Measurements from ENCODE around the gene MCM6.
A peak's percentile ranks its signal among the peaks of the same experiment; 100 is the strongest.

The MCM6 gene

DNA sequence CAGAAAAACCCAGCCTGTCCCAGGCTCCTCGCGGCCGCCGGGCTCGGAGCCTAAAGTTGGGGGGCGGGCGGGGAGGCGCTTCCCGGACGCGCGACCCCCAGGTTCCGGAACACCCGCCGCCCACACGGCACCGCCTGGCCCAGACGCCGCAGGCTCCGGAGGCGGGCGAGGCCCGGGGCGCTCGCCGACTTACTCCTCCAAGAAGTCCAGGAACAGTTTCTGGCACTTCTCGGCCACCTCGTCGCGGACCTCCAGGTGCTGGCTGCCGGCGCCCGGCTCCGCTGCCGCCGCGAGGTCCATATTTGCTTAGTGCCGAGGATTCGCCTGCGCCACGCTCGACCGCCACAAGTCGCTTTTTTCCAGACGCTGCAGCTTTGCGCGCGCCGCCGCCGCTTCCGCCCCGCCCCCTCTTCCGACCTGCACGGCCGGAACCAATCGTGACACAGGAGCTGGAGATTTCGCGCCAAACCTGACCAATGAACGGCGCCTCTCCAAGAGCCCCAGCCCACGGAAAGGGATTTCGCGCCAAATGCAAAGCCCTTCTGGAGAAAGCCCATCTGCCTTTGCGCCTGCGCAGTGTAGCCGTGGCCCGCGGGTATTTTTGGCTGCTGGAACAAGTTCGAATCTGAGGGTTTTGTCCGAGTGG is at the start of gene MCM6:
TSS of gene MCM6 (minus strand) at position 378 of the 646 bp plus-strand sequence. CDS start at position 300, 78 bp downstream.
- Histone ChIP-seq H3K27me3 (replicated peaks; ENCODE audit: control insufficient read depth, insufficient read depth, low read length) (no peaks in the 10 kb centered on the region), H3K36me3 (ENCODE audit: control insufficient read depth, insufficient read depth, low read length) (no peaks in the 10 kb centered on the region; the same call in 1 of the 2 replicates), H3K4me3 (replicated peaks; ENCODE audit: low read depth, low read length) (peak within 1 kb of the TSS; percentile 76)
- DNase-seq (ENCODE audit: extremely low read depth, insufficient read length) = peak; percentile 98
- TF ChIP-seq, protein P1, sequence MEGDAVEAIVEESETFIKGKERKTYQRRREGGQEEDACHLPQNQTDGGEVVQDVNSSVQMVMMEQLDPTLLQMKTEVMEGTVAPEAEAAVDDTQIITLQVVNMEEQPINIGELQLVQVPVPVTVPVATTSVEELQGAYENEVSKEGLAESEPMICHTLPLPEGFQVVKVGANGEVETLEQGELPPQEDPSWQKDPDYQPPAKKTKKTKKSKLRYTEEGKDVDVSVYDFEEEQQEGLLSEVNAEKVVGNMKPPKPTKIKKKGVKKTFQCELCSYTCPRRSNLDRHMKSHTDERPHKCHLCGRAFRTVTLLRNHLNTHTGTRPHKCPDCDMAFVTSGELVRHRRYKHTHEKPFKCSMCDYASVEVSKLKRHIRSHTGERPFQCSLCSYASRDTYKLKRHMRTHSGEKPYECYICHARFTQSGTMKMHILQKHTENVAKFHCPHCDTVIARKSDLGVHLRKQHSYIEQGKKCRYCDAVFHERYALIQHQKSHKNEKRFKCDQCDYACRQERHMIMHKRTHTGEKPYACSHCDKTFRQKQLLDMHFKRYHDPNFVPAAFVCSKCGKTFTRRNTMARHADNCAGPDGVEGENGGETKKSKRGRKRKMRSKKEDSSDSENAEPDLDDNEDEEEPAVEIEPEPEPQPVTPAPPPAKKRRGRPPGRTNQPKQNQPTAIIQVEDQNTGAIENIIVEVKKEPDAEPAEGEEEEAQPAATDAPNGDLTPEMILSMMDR (IDR thresholded peaks at IDR 0.05; ENCODE audit: insufficient read depth, low read length, poor library complexity, severe bottlenecking) = no peak

DNA sequence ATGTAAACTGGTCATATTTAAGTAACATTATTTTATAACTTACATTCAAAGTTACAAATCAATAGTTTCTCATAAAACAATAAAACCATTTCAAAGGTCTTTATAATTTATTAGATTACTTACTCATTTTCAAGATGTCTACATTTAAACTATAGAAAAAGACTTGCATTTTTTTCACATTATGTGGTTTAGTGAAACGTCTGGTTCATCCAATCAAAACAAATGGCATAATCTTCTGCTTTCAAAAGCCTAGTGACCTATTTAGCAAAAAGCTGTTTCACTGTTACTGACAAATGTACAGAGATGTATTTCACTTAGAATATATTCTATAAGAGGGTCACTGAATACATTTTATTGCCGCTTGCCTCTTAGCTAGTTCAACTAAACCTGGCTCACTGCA is 49.3 kb upstream of the MCM6 start:
- Histone ChIP-seq H3K4me3 (replicated peaks; ENCODE audit: low read depth, low read length) (no peak overlapping the region), H3K27me3 (replicated peaks; ENCODE audit: control insufficient read depth, insufficient read depth, low read length) (no peaks in the 10 kb centered on the region), H3K36me3 (ENCODE audit: control insufficient read depth, insufficient read depth, low read length) (peaks cover 4% of the 10 kb centered on the region)
- no peak for DNase-seq (ENCODE audit: extremely low read depth, insufficient read length)
- TF ChIP-seq, protein P1 (IDR thresholded peaks at IDR 0.05; ENCODE audit: insufficient read depth, low read length, poor library complexity, severe bottlenecking) = no peak

DNA sequence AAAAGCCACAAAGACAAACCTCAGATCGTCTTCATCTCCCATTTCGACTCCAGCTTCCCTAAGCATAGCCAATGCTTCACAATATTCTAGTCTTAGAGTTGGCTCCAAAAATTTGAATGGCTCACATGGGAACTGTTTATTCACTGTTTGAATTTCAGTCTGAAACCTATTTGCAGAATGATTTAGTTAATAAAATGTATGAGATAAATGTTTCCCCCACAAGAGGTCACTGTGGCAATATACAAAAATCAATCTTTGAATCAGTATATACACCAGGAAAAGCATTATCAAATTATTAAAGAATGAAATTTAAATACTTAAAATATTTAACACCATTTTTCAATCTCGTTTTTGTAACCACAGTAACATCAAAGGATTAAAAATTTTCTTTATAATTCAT is 40.0 kb upstream of the MCM6 start:
- TF ChIP-seq, protein P1 (IDR thresholded peaks at IDR 0.05; ENCODE audit: insufficient read depth, low read length, poor library complexity, severe bottlenecking) = peak; percentile 30
- peak; percentile 8 for DNase-seq (ENCODE audit: extremely low read depth, insufficient read length)
- Histone ChIP-seq H3K4me3 (replicated peaks; ENCODE audit: low read depth, low read length) (no peak overlapping the region), H3K36me3 (ENCODE audit: control insufficient read depth, insufficient read depth, low read length) (peaks cover 2% of the 10 kb centered on the region; the same call in 1 of the 2 replicates), H3K27me3 (replicated peaks; ENCODE audit: control insufficient read depth, insufficient read depth, low read length) (no peaks in the 10 kb centered on the region)

DNA sequence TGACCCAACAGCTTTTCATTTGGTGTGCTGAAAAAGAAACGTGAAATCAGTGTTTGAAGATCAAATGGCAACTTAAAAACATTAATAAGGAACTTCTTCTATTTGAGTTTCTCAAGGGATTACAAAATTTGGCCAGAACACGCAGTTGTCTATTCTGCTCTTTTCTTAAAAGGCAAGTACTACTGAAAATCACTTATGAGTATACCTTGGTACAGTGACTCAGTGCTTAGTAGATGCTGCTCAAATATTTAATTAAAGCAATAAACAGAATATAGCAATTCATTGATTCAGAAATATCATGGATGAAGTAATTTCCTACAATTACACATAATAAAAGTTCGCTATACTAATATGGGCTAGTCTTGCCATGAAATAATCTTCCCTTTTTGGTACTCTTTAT is 38.2 kb upstream of the MCM6 start:
- H3K36me3 ChIP-seq (ENCODE audit: control insufficient read depth, insufficient read depth, low read length) = no peaks in the 10 kb centered on the region; the same call in none of the 2 replicates
- TF ChIP-seq, protein P1 (IDR thresholded peaks at IDR 0.05; ENCODE audit: insufficient read depth, low read length, poor library complexity, severe bottlenecking) = no peak
- DNase-seq (ENCODE audit: extremely low read depth, insufficient read length) = no peak
- no peak overlapping the region for H3K4me3 ChIP-seq (replicated peaks; ENCODE audit: low read depth, low read length)
- H3K27me3 ChIP-seq (replicated peaks; ENCODE audit: control insufficient read depth, insufficient read depth, low read length) = no peaks in the 10 kb centered on the region

DNA sequence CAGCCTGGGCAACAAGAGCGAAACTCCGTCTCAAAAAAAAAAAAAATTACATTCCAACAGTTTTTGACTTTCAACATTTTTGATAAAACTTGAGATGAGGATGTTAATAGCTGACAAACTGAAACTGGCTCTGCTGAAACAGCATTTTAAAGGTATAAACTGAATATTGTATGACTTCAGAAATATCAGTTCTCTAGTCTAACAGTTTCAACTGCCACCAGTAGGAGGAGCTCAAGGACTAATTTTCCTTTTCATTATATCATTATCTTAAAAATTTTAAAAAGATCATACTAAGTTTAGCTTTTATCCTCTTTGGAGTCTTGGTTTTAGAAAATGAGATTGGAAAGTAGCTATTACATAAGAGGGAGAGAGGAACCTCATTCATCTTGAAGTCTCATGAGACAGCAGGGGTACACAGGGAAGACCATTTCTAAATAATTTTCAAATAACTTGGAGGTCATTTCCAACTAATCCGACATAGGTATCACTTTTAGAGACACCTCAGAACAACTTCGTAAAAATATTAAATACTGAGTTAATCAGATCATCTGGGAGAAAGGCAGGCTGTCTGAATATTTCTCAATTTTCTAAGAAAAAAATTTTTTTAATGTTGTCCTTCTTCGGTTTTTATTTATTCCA is 37.6 kb upstream of the MCM6 start:
- H3K27me3 ChIP-seq (replicated peaks; ENCODE audit: control insufficient read depth, insufficient read depth, low read length) = no peaks in the 10 kb centered on the region
- H3K36me3 ChIP-seq (ENCODE audit: control insufficient read depth, insufficient read depth, low read length) = no peaks in the 10 kb centered on the region; the same call in none of the 2 replicates
- DNase-seq (ENCODE audit: extremely low read depth, insufficient read length) = peak; percentile 29
- no peak overlapping the region for H3K4me3 ChIP-seq (replicated peaks; ENCODE audit: low read depth, low read length)
- TF ChIP-seq, protein P1 (IDR thresholded peaks at IDR 0.05; ENCODE audit: insufficient read depth, low read length, poor library complexity, severe bottlenecking) = peak; percentile 57

Measured in GM06990 (cell line).